22Rv1 (cell line): Measurements from ENCODE around the gene DNAH10.

Experiments used
- ZFX ChIP-seq: fragments of 450-650 bp; IDR thresholded peaks from 2 replicates; pipeline ENCODE4 v1.6.1; 2017; ENCODE audit warnings: antibody characterized with exemption, borderline replicate concordance
- TF ChIP-seq, protein P1 (sequence below): fragments of 450-650 bp; IDR thresholded peaks from 2 replicates; pipeline ENCODE4 v1.5.1; 2017; ENCODE audit warnings: mild to moderate bottlenecking

DNA sequence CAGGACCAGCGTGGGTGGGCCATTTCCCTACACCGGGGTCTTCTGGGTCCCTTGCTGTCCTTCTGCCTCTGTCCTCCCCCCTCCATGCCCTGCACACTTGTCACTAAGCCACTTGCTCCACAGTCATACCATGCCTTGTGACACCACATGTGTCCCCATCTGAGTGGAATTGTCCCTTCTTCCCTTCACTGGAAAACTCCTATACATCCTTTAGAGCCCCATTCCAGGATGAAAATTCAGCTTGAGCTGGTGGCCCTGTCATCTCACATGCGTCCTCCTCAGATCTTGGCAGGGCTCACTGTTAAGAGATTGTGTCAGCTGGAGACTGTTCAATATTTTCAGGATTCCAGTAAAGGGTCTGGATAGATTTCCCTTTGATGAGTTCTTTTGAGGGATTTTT lies 87.4 kb downstream of the DNAH10 start:
- TF ChIP-seq, protein P1, sequence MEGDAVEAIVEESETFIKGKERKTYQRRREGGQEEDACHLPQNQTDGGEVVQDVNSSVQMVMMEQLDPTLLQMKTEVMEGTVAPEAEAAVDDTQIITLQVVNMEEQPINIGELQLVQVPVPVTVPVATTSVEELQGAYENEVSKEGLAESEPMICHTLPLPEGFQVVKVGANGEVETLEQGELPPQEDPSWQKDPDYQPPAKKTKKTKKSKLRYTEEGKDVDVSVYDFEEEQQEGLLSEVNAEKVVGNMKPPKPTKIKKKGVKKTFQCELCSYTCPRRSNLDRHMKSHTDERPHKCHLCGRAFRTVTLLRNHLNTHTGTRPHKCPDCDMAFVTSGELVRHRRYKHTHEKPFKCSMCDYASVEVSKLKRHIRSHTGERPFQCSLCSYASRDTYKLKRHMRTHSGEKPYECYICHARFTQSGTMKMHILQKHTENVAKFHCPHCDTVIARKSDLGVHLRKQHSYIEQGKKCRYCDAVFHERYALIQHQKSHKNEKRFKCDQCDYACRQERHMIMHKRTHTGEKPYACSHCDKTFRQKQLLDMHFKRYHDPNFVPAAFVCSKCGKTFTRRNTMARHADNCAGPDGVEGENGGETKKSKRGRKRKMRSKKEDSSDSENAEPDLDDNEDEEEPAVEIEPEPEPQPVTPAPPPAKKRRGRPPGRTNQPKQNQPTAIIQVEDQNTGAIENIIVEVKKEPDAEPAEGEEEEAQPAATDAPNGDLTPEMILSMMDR, result no peak
- no peak for TF ChIP-seq ZFX
